T1000 (cell line): Measurements from ENCODE around the gene RNF214.
"Not testable (repeated sequence)": the region's sequence is repeated elsewhere in the genome, so short reads cannot be mapped to it uniquely, and the experiment has no call there.

Experiments used
- DNase-seq: peaks from one replicate; lab custom pipeline; 2025; ENCODE audit warnings: mixed read lengths; lab: John Stamatoyannopoulos, UW

RNF214 gene

GRCh38 chr11:117230999-117231841, 1.3 kb upstream of the RNF214 start:
- DNase-seq, result no peak

GRCh38 chr11:117231842-117232091, 704 bp upstream of the RNF214 start, which contains the start of gene PCSK7:
Gene PCSK7 (minus strand): TSS chr11:117232073. CDS start chr11:117229844, 2,229 bp downstream.
- no peak for DNase-seq

GRCh38 chr11:117232911-117233409, 489 bp downstream of the RNF214 start:
- no peak for DNase-seq

GRCh38 chr11:117238221-117238620, 5.8 kb downstream of the RNF214 start:
- DNase-seq, result no peak

- DNase-seq, result peak; percentile 51
These were observed 6.8 kb downstream of the RNF214 start for GRCh38 chr11:117239295-117239694.

- DNase-seq, result no peak
These were observed 15.9 kb downstream of the RNF214 start for GRCh38 chr11:117248341-117248740.

- no peak for DNase-seq
These were observed 17.1 kb downstream of the RNF214 start for GRCh38 chr11:117249571-117249970.

GRCh38 chr11:117251506-117251905, 19.0 kb downstream of the RNF214 start:
- DNase-seq, result no peak

- no peak for DNase-seq
These were observed 23.5 kb downstream of the RNF214 start for GRCh38 chr11:117255966-117256365.

- DNase-seq, result no peak
These were observed 24.1 kb downstream of the RNF214 start for GRCh38 chr11:117256573-117256972.

GRCh38 chr11:117258576-117258975, 26.1 kb downstream of the RNF214 start:
- DNase-seq, result no peak

GRCh38 chr11:117259417-117259816, 26.9 kb downstream of the RNF214 start:
- no peak for DNase-seq

- DNase-seq, result not testable (repeated sequence)
These were observed 32.3 kb downstream of the RNF214 start for GRCh38 chr11:117264624-117265323.

- DNase-seq, result no peak
These were observed 33.3 kb downstream of the RNF214 start for GRCh38 chr11:117265745-117266144.

- DNase-seq, result no peak
These were observed 37.4 kb downstream of the RNF214 start for GRCh38 chr11:117269856-117270255.

- no peak for DNase-seq
These were observed 38.7 kb downstream of the RNF214 start for GRCh38 chr11:117271208-117271607.

- not testable (repeated sequence) for DNase-seq
These were observed 39.7 kb downstream of the RNF214 start for GRCh38 chr11:117272175-117272574.

GRCh38 chr11:117273550-117274289, 41.2 kb downstream of the RNF214 start:
- peak; percentile 64 for DNase-seq

- no peak for DNase-seq
These were observed 45.9 kb downstream of the RNF214 start for GRCh38 chr11:117278347-117278746.

GRCh38 chr11:117279711-117280376, 47.4 kb downstream of the RNF214 start:
- DNase-seq, result no peak

- peak; percentile 53 for DNase-seq
These were observed 48.7 kb downstream of the RNF214 start for GRCh38 chr11:117281159-117281558.

- no peak for DNase-seq
These were observed 49.4 kb downstream of the RNF214 start for GRCh38 chr11:117281869-117282268.
